Ovary (tissue), 9 donors: ENCODE results near the gene LCOR. TPM values are rescaled to one million over a fixed set of nuclear protein-coding genes. Genes with fewer than 3 reads are reported as not detected.

Source experiments
- DNase-seq, 5 donors: peaks; one replicate each; pipeline ENCODE4 v3.0.0-alpha.2; 2019 to 2020
- H3K27ac ChIP-seq, 2 donors: fragments of 200-600 bp; one replicate each; pipeline versions ENCODE4 v1.5.1 to v1.8.0; 2019 to 2022
- H3K27me3 ChIP-seq: fragments of 200-600 bp; one replicate; pipeline ENCODE4 v1.8.0; 2022
- H3K36me3 ChIP-seq: fragments of 200-600 bp; sonication (generic); one replicate; pipeline ENCODE4 v1.5.1; 2019
- H3K4me1 ChIP-seq: one replicate; pipeline ENCODE4 v1.8.1; 2013; ENCODE audit warnings: mild to moderate bottlenecking, moderate library complexity; ENCODE audit not compliant: insufficient read depth
- H3K4me3 ChIP-seq: fragments of 200-600 bp; sonication (generic); one replicate; pipeline ENCODE4 v1.5.1; 2017
- H3K9me3 ChIP-seq, 2 donors: fragments of 200-600 bp in 1 of 2; sonication (generic) in 1 of 2; one replicate each; pipeline versions ENCODE4 v1.5.1 to v1.8.1; 2013 to 2019; ENCODE audit warnings: mild to moderate bottlenecking in 1 of 2, moderate library complexity in 1 of 2
- CTCF ChIP-seq, 3 donors: fragments of 450-650 bp in 2 of 3; fragments of 200-600 bp in 1 of 3; IDR thresholded peaks; one replicate each; pipeline versions ENCODE4 v1.5.1 to v1.8.0; 2016 to 2022; ENCODE audit warnings: antibody characterized with exemption in 3 of 3, mild to moderate bottlenecking in 1 of 3
- EP300 ChIP-seq: sonication (generic); formaldehyde crosslinking; IDR thresholded peaks from one replicate; pipeline ENCODE4 v1.6.1; 2017; ENCODE audit warnings: antibody characterized with exemption
- POLR2A ChIP-seq: fragments of 450-650 bp; IDR thresholded peaks from one replicate; pipeline ENCODE4 v1.6.1; 2017; ENCODE audit warnings: antibody characterized with exemption, mild to moderate bottlenecking, moderate library complexity
- WGBS, 3 donors: extraction: QIAGEN DNeasy Blood & Tissue Kit in 1 of 3; methylation state at CpG; one replicate each; pipeline versions ENCODE4 v1.1.5 to v1.1.7; 2013 to 2017; 5-methylcytosine and 5-hydroxymethylcytosine counted together
- intact Hi-C, 4 donors: fragments of 100-400 bp; cut with DNase I; formaldehyde crosslinking; loops; one replicate each; pipeline versions ENCODE4 v1.11.0 to v1.15.1; 2022 to 2023
- polyA plus RNA-seq, 2 donors: library from polyadenylated mRNA; stranded (reverse); fragments of 200-250 nt in 1 of 2; fragments of 350-450 nt in 1 of 2; fragmentation: Illumina TruSeq in 1 of 2; extraction: RNeasy Lipid Tissue Mini Kit (QIAGEN cat#74804) in 1 of 2; gene quantifications; one replicate each; pipeline ENCODE4 v1.2.3, GENCODE V29; 2013 to 2014
- total RNA-seq, 7 donors: library from RNA; depleted of rRNA in 2 of 7; stranded (reverse); fragments of >200 nt in 2 of 7; fragmentation: NEBNext Ultra II Directional in 3 of 7; extraction: Animal tissue kit (Norgen Biotek cat#: 25700) in 3 of 7; gene quantifications; one replicate each; pipeline versions ENCODE4 v1.1.0 to v1.2.4, GENCODE V29; 2016 to 2023
- donor health status: DM: no; HTN: no; CAD: no; lungs with moderate emphysema.
- donor health status: DM: no; HTN: no; CAD: no.
- donor health status: Bipolar disorder and iron deficiency.
- donor health status: DM: yes; HTN: yes; CAD: no.
- donor health status: DM: no; HTN: no; CAD: no.
- donor health status: DM: yes; HTN: yes; CAD: no.

Gene LCOR
- total and polyA plus RNA-seq, 9 donors = 4.0 to 44.9 (median 29.8) TPM

GRCh38 chr10:96891840-96892239, 59.7 kb downstream of the LCOR start:
- WGBS, 3 donors = 94 to 97% (median 96%) methylated on average over 4 of the region's 4 CpGs
- H3K4me3 ChIP-seq = no peak overlapping the region
- no peaks in the 10 kb centered on the region for H3K9me3 ChIP-seq
- no peak for TF ChIP-seq EP300
- no peak for TF ChIP-seq CTCF (IDR thresholded peaks at IDR 0.05)
- TF ChIP-seq POLR2A = no peak
- intact Hi-C loops = no loop called here
- H3K36me3 ChIP-seq = no peaks in the 10 kb centered on the region
- H3K27me3 ChIP-seq = no peaks in the 10 kb centered on the region
- H3K27ac ChIP-seq = no peak overlapping the region
- peaks cover 1% of the 10 kb centered on the region for H3K4me1 ChIP-seq
- no peak for DNase-seq

- DNase-seq = no peak
- Histone ChIP-seq H3K36me3 (no peaks in the 10 kb centered on the region), H3K9me3 (no peaks in the 10 kb centered on the region), H3K27ac (no peak overlapping the region), H3K27me3 (no peaks in the 10 kb centered on the region), H3K4me1 (peaks cover 1% of the 10 kb centered on the region), H3K4me3 (no peak overlapping the region)
- TF ChIP-seq POLR2A = no peak
- no peak for TF ChIP-seq EP300
- no peak for TF ChIP-seq CTCF (IDR thresholded peaks at IDR 0.05)
- intact Hi-C loops = no loop called here
- 93 to 95% (median 95%) methylated on average over 6 of the region's 6 CpGs for WGBS, 3 donors
Observed at GRCh38 chr10:96895662-96896424, 63.7 kb downstream of the LCOR start.

- no peak for DNase-seq
- intact Hi-C loops = no loop called here
- Histone ChIP-seq H3K27ac (no peak overlapping the region), H3K9me3 (no peaks in the 10 kb centered on the region), H3K27me3 (no peaks in the 10 kb centered on the region), H3K4me3 (no peak overlapping the region), H3K4me1 (peaks cover 1% of the 10 kb centered on the region), H3K36me3 (no peaks in the 10 kb centered on the region)
- WGBS, 3 donors = 37 to 46% (median 37%) methylated on average over 1 of the region's 1 CpG
- TF ChIP-seq EP300 = no peak
- no peak for TF ChIP-seq CTCF (IDR thresholded peaks at IDR 0.05)
- no peak for TF ChIP-seq POLR2A
Observed at GRCh38 chr10:96896884-96897589, 64.9 kb downstream of the LCOR start.

GRCh38 chr10:96902117-96902516, 70.0 kb downstream of the LCOR start:
- Histone ChIP-seq H3K27me3 (no peaks in the 10 kb centered on the region), H3K4me1 (peaks cover 3% of the 10 kb centered on the region), H3K36me3 (no peaks in the 10 kb centered on the region), H3K4me3 (no peak overlapping the region), H3K27ac (no peak overlapping the region), H3K9me3 (no peaks in the 10 kb centered on the region)
- TF ChIP-seq POLR2A = no peak
- TF ChIP-seq EP300 = no peak
- TF ChIP-seq CTCF (IDR thresholded peaks at IDR 0.05) = no peak
- DNase-seq = no peak
- 78 to 97% (median 84%) methylated on average over 1 of the region's 1 CpG for WGBS, 3 donors
- intact Hi-C loops = no loop called here
